CD4-positive, CD25-positive, alpha-beta regulatory T cell (primary cell): ENCODE results near the gene GINS1. TPM values are rescaled to one million over a fixed set of nuclear protein-coding genes. Genes with fewer than 3 reads are reported as not detected.
A peak's percentile ranks its signal among the peaks of the same experiment; 100 is the strongest.

ENCODE experiments used
- ATAC-seq, 2 donors: fragments of 150-1000 bp; cut with Tn5 transposase; one replicate each; pipeline ENCODE4 v1.10.0; 2021; ENCODE audit warnings: low read depth in 2 of 2, moderate number of reproducible peaks in 2 of 2, moderate library complexity in 1 of 2
- DNase-seq, 3 donors: peaks; one replicate each; pipeline versions ENCODE4 v3.0.0 to v3.0.0-alpha.2; 2012 to 2022; ENCODE audit warnings: mixed read lengths in 1 of 3
- H3K27ac ChIP-seq: one replicate; pipeline ENCODE4 v1.7.0; 2013; ENCODE audit warnings: mild to moderate bottlenecking, low read length; ENCODE audit not compliant: insufficient read depth, poor library complexity, severe bottlenecking
- H3K27me3 ChIP-seq: one replicate; pipeline ENCODE4 v1.7.0; 2013; ENCODE audit warnings: low read length; ENCODE audit not compliant: control insufficient read depth, insufficient read depth
- H3K36me3 ChIP-seq: one replicate; pipeline ENCODE4 v1.7.0; 2013; ENCODE audit warnings: mild to moderate bottlenecking, low read length, moderate library complexity; ENCODE audit not compliant: control insufficient read depth, insufficient read depth
- H3K4me1 ChIP-seq: 2 replicates; pipeline ENCODE4 v1.7.0; 2013; ENCODE audit warnings: mild to moderate bottlenecking, low read length; ENCODE audit not compliant: insufficient read depth, control insufficient read depth, poor library complexity, severe bottlenecking
- H3K4me3 ChIP-seq: one replicate; pipeline ENCODE4 v1.7.0; 2013; ENCODE audit warnings: low read depth, mild to moderate bottlenecking, low read length, moderate library complexity
- H3K9me3 ChIP-seq, 2 experiments: 1 replicate in 1 of 2; 2 replicates in 1 of 2; pipeline ENCODE4 v1.7.0; 2013; ENCODE audit warnings: low read length in 2 of 2, mild to moderate bottlenecking in 1 of 2, moderate library complexity in 1 of 2; ENCODE audit not compliant: control insufficient read depth in 2 of 2
- H3K27ac Mint-ChIP-seq, 3 donors: one replicate each; pipeline ENCODE4 v1.8.0; 2020 to 2022; ENCODE audit warnings: mild to moderate bottlenecking in 3 of 3, mixed read lengths in 3 of 3, moderate library complexity in 2 of 3
- H3K27me3 Mint-ChIP-seq: one replicate; pipeline ENCODE4 v1.8.0; 2022; ENCODE audit warnings: mild to moderate bottlenecking, mixed read lengths
- H3K36me3 Mint-ChIP-seq: one replicate; pipeline ENCODE4 v1.8.0; 2020; ENCODE audit warnings: mixed read lengths
- H3K4me1 Mint-ChIP-seq, 4 donors: one replicate each; pipeline ENCODE4 v1.8.0; 2020 to 2022; ENCODE audit warnings: mixed read lengths in 4 of 4, mild to moderate bottlenecking in 1 of 4
- H3K4me3 Mint-ChIP-seq, 4 donors: one replicate each; pipeline ENCODE4 v1.8.0; 2020 to 2022; ENCODE audit warnings: mild to moderate bottlenecking in 4 of 4, mixed read lengths in 4 of 4, moderate library complexity in 3 of 4
- H3K9me3 Mint-ChIP-seq, 7 donors: one replicate each; pipeline ENCODE4 v1.8.0; 2020 to 2022; ENCODE audit warnings: mixed read lengths in 7 of 7, mild to moderate bottlenecking in 3 of 7, moderate library complexity in 2 of 7
- polyA plus RNA-seq, 4 donors: library from polyadenylated mRNA; unstranded; fragments of 300-500 nt; fragmentation: Illumina TruSeq; gene quantifications; one replicate each; pipeline ENCODE4 v1.2.3, GENCODE V29; 2021
- total RNA-seq: library from RNA; stranded (reverse); gene quantifications from one replicate; pipeline ENCODE4 v1.2.3, GENCODE V29; 2022

Gene GINS1
- total and polyA plus RNA-seq, 5 donors from 2014 or later = 0.54 to 1.8 (median 1.0) TPM

DNA sequence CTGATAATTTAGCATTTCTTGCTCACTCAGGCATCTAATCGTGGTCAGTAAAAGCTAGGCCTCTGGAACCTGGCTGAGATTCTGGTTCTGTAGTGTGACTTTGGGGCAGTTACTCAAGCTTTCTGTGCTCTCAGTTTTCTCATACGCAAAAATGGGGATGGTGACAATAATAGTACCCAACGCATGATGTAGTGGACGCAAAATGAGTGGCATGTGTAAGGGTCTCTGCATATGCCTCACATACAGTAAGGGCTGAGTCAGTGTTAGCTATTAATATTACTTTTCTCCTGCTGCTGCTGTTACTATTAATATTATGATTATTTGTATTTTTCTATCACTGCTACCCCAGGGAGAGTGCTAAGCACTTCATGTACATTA lies 686 bp downstream of the GINS1 start:
- peak overlapping the region; percentile 15 for H3K27ac ChIP-seq
- ATAC-seq = no peak

DNA sequence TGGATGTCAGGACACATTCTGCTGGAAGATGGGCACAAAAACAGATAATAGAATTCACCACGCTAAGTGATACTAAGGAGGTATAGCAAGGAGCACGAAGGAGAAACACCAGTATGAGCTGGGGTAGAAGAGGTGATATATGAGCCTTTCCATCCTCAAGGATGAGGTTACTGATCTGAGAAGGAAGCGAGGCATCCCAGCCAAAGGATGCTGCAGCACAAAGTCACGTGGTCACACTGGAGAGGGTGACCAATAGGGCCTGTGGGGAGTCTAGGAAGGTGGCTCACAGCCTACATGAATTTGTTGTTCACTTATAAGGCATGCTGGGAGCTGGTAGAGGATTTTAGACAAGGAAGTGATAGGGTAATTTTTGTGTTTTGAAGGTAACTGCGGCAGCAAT lies 1.4 kb downstream of the GINS1 start:
- H3K36me3 ChIP-seq = no peaks in the 10 kb centered on the region
- peaks cover under 1 to 2% of the 10 kb centered on the region in 2 experiments for H3K9me3 ChIP-seq
- H3K27me3 Mint-ChIP-seq = no peaks in the 10 kb centered on the region
- ATAC-seq (no peak), DNase-seq (no peak)
- H3K27ac Mint-ChIP-seq = peak overlapping the region in 1 of 3 donors; percentile 79
- H3K4me1 Mint-ChIP-seq = peaks cover 7 to 30% (median 23%) of the 10 kb centered on the region in 4 donors
- H3K27ac ChIP-seq = no peak overlapping the region
- H3K9me3 Mint-ChIP-seq = peaks cover 0 to 3% (median 0%) of the 10 kb centered on the region in 7 donors
- no peak overlapping the region for H3K4me3 ChIP-seq
- H3K4me1 ChIP-seq = peaks cover 16% of the 10 kb centered on the region
- H3K4me3 Mint-ChIP-seq = peak overlapping the region in 2 of 4 donors; percentile 27 to 35
- H3K27me3 ChIP-seq = no peaks in the 10 kb centered on the region
- H3K36me3 Mint-ChIP-seq = no peaks in the 10 kb centered on the region

More for the DNA sequence above, 686 bp downstream of the GINS1 start:
- Histone ChIP-seq H3K4me3 (peak overlapping the region; percentile 93), H3K9me3 (peaks cover 7 to 10% of the 10 kb centered on the region in 2 experiments), H3K27me3 (no peaks in the 10 kb centered on the region), H3K4me1 (peaks cover 16% of the 10 kb centered on the region), H3K36me3 (no peaks in the 10 kb centered on the region)
- H3K4me1 Mint-ChIP-seq = peaks cover 7 to 30% (median 21%) of the 10 kb centered on the region in 4 donors
- DNase-seq = no peak
- H3K4me3 Mint-ChIP-seq = peak overlapping the region; percentile 92 to 96 (median 93)
- peak overlapping the region; percentile 12 to 92 (median 88) for H3K27ac Mint-ChIP-seq
- H3K27me3 Mint-ChIP-seq = no peaks in the 10 kb centered on the region
- H3K9me3 Mint-ChIP-seq = peaks cover 0 to 10% (median 0%) of the 10 kb centered on the region in 7 donors
- peaks cover 4% of the 10 kb centered on the region for H3K36me3 Mint-ChIP-seq

DNA sequence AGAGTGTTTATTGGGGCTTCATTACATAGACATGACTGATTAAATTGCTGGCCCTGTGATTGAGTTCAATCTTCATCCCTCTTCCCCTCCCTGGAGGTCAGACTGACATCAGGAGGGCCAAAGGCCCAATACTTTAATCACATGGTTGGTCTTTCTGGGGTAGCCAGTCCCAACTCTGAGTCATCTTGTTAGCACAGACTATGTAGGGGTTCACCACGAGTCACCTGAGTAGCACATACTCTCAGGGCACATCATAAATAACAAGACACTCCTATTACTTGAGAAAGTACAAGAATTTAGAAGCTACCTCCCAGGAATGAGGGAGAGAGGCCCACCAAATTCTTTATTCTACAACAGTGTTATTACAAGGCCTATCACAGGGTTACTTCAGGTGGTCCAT lies 11.3 kb downstream of the GINS1 start:
- ATAC-seq = no peak

DNA sequence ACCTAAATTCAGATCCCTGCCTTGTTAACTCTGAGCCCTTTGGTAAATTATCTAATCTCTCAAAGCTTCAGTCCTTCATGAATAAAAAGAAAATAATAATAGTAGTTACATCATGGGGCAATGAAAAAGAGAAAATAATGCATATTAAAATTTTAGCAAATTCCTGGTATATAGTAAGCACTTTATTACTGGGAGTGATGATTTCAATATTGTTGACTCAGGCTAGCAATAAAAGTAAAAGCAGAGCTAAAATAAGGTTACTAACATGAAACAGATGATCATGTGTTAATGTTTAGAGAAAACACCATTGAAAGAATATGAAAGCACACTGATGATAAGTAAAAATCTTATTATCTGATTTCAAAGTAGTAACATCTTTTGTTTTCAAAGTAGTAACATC lies 13.6 kb downstream of the GINS1 start:
- Histone ChIP-seq H3K4me3 (no peak overlapping the region), H3K9me3 (no peaks in the 10 kb centered on the region), H3K27ac (no peak overlapping the region), H3K27me3 (no peaks in the 10 kb centered on the region), H3K4me1 (peaks cover 9% of the 10 kb centered on the region), H3K36me3 (no peaks in the 10 kb centered on the region)
- Mint-ChIP-seq H3K27me3 (no peaks in the 10 kb centered on the region), H3K4me3 (no peak overlapping the region), H3K4me1 (peaks cover 1 to 21% (median 6%) of the 10 kb centered on the region in 4 donors), H3K27ac (no peak overlapping the region), H3K9me3 (no peaks in the 10 kb centered on the region), H3K36me3 (no peaks in the 10 kb centered on the region)
- ATAC-seq = no peak
- no peak for DNase-seq

More for the DNA sequence above, 11.3 kb downstream of the GINS1 start:
- Histone ChIP-seq H3K4me1 (peaks cover 9% of the 10 kb centered on the region), H3K4me3 (no peak overlapping the region), H3K9me3 (no peaks in the 10 kb centered on the region), H3K27me3 (no peaks in the 10 kb centered on the region), H3K36me3 (no peaks in the 10 kb centered on the region), H3K27ac (no peak overlapping the region)
- Mint-ChIP-seq H3K36me3 (no peaks in the 10 kb centered on the region), H3K4me1 (peaks cover 0 to 10% (median 3%) of the 10 kb centered on the region in 4 donors), H3K27ac (peak overlapping the region in 1 of 3 donors; percentile 76), H3K4me3 (no peak overlapping the region), H3K9me3 (no peaks in the 10 kb centered on the region), H3K27me3 (no peaks in the 10 kb centered on the region)
- DNase-seq = no peak

DNA sequence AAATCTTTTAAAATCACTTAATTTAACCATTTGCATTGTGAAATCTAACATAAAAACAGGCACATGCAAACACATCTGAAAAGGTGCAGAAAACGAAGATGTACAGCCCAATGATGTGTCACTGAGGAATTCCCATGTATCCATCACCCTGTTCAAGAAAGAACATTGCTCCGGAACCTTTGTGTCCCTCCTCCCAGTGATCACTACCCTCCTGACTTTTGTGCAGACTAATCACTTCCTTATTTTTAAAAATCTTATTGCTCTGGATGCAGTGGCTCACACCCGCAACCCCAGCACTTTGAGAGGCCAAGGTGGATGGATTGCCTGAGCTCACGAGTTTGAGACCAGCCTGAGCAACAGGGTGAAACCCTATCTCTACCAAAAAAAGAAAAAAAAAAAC lies 14.6 kb downstream of the GINS1 start:
- Histone ChIP-seq H3K27ac (no peak overlapping the region), H3K4me3 (no peak overlapping the region), H3K4me1 (peaks cover 9% of the 10 kb centered on the region), H3K9me3 (no peaks in the 10 kb centered on the region), H3K36me3 (no peaks in the 10 kb centered on the region), H3K27me3 (no peaks in the 10 kb centered on the region)
- H3K4me1 Mint-ChIP-seq = peaks cover 1 to 22% (median 7%) of the 10 kb centered on the region in 4 donors
- no peaks in the 10 kb centered on the region for H3K27me3 Mint-ChIP-seq
- no peak for DNase-seq
- no peak for ATAC-seq
- no peaks in the 10 kb centered on the region for H3K9me3 Mint-ChIP-seq
- no peak overlapping the region for H3K4me3 Mint-ChIP-seq
- no peaks in the 10 kb centered on the region for H3K36me3 Mint-ChIP-seq
- H3K27ac Mint-ChIP-seq = no peak overlapping the region

DNA sequence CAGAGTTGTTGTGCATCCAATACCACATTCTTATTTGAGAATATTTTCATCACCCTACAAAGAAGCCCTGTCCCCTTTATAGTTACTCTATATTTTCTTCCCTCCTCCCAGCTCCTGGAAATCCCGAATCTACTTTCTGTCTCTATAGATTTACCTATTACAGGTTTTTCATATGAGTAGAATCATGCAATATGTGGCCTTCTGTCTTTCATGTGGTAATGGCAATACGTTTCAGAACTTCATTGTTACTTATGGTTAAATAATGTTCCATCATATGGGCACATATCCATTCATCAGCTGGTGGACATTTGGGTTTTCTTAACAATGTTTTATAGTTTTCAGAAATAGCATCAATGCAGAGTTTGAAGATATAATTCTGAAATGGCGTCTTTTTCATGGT lies 17.1 kb downstream of the GINS1 start:
- H3K4me3 Mint-ChIP-seq = no peak overlapping the region
- DNase-seq (no peak), ATAC-seq (no peak)
- no peaks in the 10 kb centered on the region for H3K36me3 ChIP-seq
- H3K36me3 Mint-ChIP-seq = peaks cover 4% of the 10 kb centered on the region
- no peaks in the 10 kb centered on the region for H3K9me3 Mint-ChIP-seq
- no peak overlapping the region for H3K4me3 ChIP-seq
- H3K9me3 ChIP-seq = no peaks in the 10 kb centered on the region
- H3K27ac Mint-ChIP-seq = no peak overlapping the region
- H3K27me3 ChIP-seq = no peaks in the 10 kb centered on the region
- H3K4me1 Mint-ChIP-seq = peaks cover 1 to 22% (median 7%) of the 10 kb centered on the region in 4 donors
- peaks cover 9% of the 10 kb centered on the region for H3K4me1 ChIP-seq
- no peaks in the 10 kb centered on the region for H3K27me3 Mint-ChIP-seq
- H3K27ac ChIP-seq = no peak overlapping the region

DNA sequence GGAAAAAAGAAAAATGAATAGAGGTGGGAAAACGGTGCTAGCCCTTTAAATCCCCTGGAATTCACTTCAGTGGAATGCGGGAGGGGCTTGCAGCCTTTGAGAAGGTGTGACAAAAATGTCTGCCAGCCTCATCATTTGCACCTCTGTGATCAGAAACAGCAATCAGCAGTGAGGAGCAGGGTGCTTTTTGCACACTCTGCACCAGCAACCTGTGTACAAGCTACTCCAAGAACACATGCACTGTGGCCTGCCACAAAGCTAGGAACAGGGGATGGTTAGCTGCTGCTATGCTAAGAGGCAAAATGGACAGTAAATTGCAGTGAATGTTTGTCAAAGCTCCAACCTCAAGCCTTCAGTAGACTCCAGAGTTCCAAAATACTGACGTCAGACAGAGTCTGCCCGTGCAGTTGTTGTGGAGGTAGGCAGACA lies 29.7 kb downstream of the GINS1 start:
- no peak overlapping the region for H3K4me3 Mint-ChIP-seq
- no peak for ATAC-seq
- peaks cover 0 to 3% (median 0%) of the 10 kb centered on the region in 4 donors for H3K4me1 Mint-ChIP-seq
- H3K4me1 ChIP-seq = no peaks in the 10 kb centered on the region
- H3K27me3 ChIP-seq = no peaks in the 10 kb centered on the region
- DNase-seq = no peak
- H3K36me3 ChIP-seq = no peaks in the 10 kb centered on the region
- H3K9me3 Mint-ChIP-seq = no peaks in the 10 kb centered on the region
- H3K36me3 Mint-ChIP-seq = no peaks in the 10 kb centered on the region
- no peak overlapping the region for H3K27ac ChIP-seq
- no peak overlapping the region for H3K4me3 ChIP-seq
- H3K27ac Mint-ChIP-seq = no peak overlapping the region
- H3K9me3 ChIP-seq = no peaks in the 10 kb centered on the region
- H3K27me3 Mint-ChIP-seq = no peaks in the 10 kb centered on the region

DNA sequence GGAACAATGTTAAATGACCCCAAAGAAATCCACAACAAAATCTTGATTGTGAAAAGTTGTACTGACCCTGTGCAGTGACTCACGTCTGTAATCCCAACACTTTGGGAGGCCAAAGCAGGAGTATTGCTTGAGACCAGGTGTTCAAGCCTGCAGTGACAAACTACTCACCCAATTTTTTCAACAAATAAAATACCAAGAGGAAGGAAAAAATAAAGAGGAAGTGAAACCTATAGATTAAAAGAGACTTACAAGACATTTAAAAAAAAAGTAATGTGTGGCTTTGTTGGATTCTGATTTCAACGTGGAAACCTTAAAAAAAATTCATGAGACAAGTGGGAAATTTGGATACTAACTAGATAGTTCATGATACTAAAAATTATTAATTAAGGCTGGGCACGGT lies 31.9 kb downstream of the GINS1 start:
- DNase-seq (no peak), ATAC-seq (no peak)
- Mint-ChIP-seq H3K27me3 (no peaks in the 10 kb centered on the region), H3K4me3 (no peak overlapping the region), H3K27ac (no peak overlapping the region), H3K4me1 (peaks cover 0 to 3% (median 0%) of the 10 kb centered on the region in 4 donors), H3K9me3 (no peaks in the 10 kb centered on the region), H3K36me3 (no peaks in the 10 kb centered on the region)
- H3K4me1 ChIP-seq = no peaks in the 10 kb centered on the region
- no peak overlapping the region for H3K27ac ChIP-seq
- H3K27me3 ChIP-seq = no peaks in the 10 kb centered on the region
- H3K36me3 ChIP-seq = no peaks in the 10 kb centered on the region
- no peaks in the 10 kb centered on the region for H3K9me3 ChIP-seq
- H3K4me3 ChIP-seq = no peak overlapping the region
